Measurements from ENCODE around the gene CACNA2D2. TPM values are rescaled to one million over a fixed set of nuclear protein-coding genes. Genes with fewer than 3 reads are reported as not detected.

Gene CACNA2D2
- polyA plus RNA-seq, 1 of the 3 experiments (the other 2 are of a cell fraction): 1.1 TPM

DNA sequence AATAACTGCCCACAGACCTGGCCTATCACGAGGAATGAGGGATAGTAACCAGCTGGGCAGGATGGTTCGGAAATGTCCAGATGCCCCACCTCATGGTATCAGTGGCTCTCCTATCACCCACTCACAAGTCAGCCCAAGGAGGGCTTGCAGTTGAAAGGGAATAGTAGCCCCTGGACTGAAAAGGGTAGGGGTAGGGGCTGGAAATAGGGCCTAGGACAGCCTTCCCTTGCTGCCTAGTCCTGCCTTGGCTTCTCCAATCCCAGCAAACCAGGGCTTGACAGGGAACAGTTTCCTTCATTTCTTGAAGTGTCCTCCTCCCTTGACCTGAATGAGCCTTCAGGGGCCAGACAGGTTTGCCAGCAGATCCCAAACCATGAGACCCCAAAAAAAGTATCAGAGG lies 1.2 kb upstream of the CACNA2D2 start:
- CTCF ChIA-PET: interaction anchor here (1.1 to 3.9 kb wide), 6 partner anchors 9 to 69 kb away, joined by 4 to 20 read pairs (median 6); no protein-coding TSS in a partner anchor

DNA sequence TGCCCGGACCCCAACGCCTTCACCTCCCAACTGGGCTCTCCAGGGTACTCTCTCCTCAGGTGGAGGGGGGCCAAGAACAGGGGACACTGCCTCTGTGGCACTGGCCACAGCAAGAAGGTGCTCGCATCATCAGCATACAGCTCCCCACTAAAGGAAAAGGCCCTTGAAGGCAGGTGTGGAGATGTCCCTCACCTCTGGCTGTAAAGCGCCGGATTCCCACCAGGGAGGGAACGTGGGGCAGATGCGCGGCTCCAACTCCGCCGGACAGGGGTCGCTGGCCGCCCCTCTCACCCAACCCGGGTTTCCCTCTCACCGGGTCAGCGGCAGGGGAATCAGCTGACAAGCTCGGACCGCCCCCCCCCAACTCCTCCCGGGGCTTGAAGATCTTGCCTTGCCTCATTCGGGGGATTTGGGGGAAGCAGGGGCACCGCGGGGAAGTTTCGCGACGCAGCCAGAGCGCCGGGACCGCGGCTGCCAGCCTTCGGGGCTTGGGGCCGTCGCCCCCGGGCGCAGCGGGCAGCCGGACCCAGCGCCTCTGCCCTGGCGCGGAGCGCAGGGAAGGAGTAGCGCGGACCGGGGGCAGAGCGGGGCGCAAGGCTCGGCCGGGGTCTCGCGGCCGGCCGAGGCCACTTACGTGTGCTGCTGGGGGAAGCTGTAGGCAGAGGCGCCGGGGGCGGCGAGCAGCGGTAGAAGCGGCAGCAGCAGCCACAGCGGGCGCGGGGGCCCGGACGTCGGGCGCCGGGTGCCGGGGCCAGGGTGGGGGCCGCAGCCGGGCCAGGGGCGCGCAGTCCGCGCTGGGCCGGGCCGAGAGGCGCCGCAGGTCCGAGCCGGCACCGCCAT lies 630 bp downstream of the CACNA2D2 start:
- peak overlapping the region in 1 of 2 experiments; percentile 58; a peak in 2 of 4 replicates for H3K4me3 ChIP-seq (ENCODE audit: low read depth in 2 of 2, low read length in 1 of 2)
- 0 out of 2 replicates have a peak overlapping the region, but pooled peaks have one; percentile 41 for H2AFZ ChIP-seq (ENCODE audit: low read depth)
- ChIA-PET CTCF (interaction anchor here (0.7 to 4.1 kb wide), 24 partner anchors 9 to 155 kb away, joined by 3 to 40 read pairs (median 4); no protein-coding TSS in a partner anchor), POLR2A (interaction anchor here (0.7 to 1.6 kb wide), 4 partner anchors 10 to 69 kb away, joined by 3 to 5 read pairs (median 3); no protein-coding TSS in a partner anchor)
- H3K4me1 ChIP-seq (ENCODE audit: control insufficient read depth in 1 of 2, insufficient read depth in 2 of 2, low read depth in 1 of 2, low read length in 1 of 2): peaks cover 0 to 49% of the 10 kb centered on the region in 2 experiments; a peak in 1 of 4 replicates
- peak; percentile 82 for DNase-seq
- TF ChIP-seq MEF2A (IDR thresholded peaks at IDR 0.05; ENCODE audit: borderline replicate concordance, low read depth) (no peak), TEAD4 (IDR thresholded peaks at IDR 0.05; ENCODE audit: borderline replicate concordance, insufficient read depth) (no peak), FOXJ3 (CRISPR knock-in tag; IDR thresholded peaks at IDR 0.05) (no peak), RXRA (IDR thresholded peaks at IDR 0.05; ENCODE audit: borderline replicate concordance, low read depth) (no peak), MXI1 (IDR thresholded peaks at IDR 0.05; ENCODE audit: low read depth, low read length) (no peak; the same call in 1 of the 2 replicates), ELF1 (IDR thresholded peaks at IDR 0.05) (no peak), JUND (IDR thresholded peaks at IDR 0.05) (no peak), SMC3 (IDR thresholded peaks at IDR 0.05; ENCODE audit: low read depth, low read length) (no peak), FOSL2 (IDR thresholded peaks at IDR 0.05; ENCODE audit: borderline replicate concordance, low read depth) (no peak), MAX (IDR thresholded peaks at IDR 0.05; ENCODE audit: low read depth) (no peak), NRF1 (IDR thresholded peaks at IDR 0.05; ENCODE audit: low read depth, low read length) (no peak), TAF1 (IDR thresholded peaks at IDR 0.05; ENCODE audit: borderline replicate concordance, low read depth, low read length) (no peak)
- TF ChIP-seq, protein P1, sequence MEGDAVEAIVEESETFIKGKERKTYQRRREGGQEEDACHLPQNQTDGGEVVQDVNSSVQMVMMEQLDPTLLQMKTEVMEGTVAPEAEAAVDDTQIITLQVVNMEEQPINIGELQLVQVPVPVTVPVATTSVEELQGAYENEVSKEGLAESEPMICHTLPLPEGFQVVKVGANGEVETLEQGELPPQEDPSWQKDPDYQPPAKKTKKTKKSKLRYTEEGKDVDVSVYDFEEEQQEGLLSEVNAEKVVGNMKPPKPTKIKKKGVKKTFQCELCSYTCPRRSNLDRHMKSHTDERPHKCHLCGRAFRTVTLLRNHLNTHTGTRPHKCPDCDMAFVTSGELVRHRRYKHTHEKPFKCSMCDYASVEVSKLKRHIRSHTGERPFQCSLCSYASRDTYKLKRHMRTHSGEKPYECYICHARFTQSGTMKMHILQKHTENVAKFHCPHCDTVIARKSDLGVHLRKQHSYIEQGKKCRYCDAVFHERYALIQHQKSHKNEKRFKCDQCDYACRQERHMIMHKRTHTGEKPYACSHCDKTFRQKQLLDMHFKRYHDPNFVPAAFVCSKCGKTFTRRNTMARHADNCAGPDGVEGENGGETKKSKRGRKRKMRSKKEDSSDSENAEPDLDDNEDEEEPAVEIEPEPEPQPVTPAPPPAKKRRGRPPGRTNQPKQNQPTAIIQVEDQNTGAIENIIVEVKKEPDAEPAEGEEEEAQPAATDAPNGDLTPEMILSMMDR (IDR thresholded peaks at IDR 0.05): no peak
- TF ChIP-seq, protein P2, sequence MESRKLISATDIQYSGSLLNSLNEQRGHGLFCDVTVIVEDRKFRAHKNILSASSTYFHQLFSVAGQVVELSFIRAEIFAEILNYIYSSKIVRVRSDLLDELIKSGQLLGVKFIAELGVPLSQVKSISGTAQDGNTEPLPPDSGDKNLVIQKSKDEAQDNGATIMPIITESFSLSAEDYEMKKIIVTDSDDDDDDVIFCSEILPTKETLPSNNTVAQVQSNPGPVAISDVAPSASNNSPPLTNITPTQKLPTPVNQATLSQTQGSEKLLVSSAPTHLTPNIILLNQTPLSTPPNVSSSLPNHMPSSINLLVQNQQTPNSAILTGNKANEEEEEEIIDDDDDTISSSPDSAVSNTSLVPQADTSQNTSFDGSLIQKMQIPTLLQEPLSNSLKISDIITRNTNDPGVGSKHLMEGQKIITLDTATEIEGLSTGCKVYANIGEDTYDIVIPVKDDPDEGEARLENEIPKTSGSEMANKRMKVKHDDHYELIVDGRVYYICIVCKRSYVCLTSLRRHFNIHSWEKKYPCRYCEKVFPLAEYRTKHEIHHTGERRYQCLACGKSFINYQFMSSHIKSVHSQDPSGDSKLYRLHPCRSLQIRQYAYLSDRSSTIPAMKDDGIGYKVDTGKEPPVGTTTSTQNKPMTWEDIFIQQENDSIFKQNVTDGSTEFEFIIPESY (IDR thresholded peaks at IDR 0.05; ENCODE audit: borderline replicate concordance, low read depth): no peak
- no peaks in the 10 kb centered on the region for H3K79me2 ChIP-seq (ENCODE audit: insufficient read depth)
- no peaks in the 10 kb centered on the region for H3F3A ChIP-seq (replicated peaks; ENCODE audit: insufficient read depth)
- no peak overlapping the region for H3K9ac ChIP-seq
- no peaks in the 10 kb centered on the region for H4K20me1 ChIP-seq (ENCODE audit: insufficient read depth)
- peaks cover 18% of the 10 kb centered on the region; the same call in 1 of the 2 replicates for H3K27me3 ChIP-seq (ENCODE audit: insufficient read depth)
- no peaks in the 10 kb centered on the region for H3K9me2 ChIP-seq
- peak overlapping the region; percentile 74; the same call in 1 of the 2 replicates for H3K4me2 ChIP-seq
- no CpG with 5 or more reads among the region's 79 CpGs for WGBS (ENCODE audit: low lambda C conversion rate)
- peak overlapping the region in 1 of 2 experiments; percentile 65; a peak in 1 of 4 replicates for H3K27ac ChIP-seq (ENCODE audit: low read depth in 2 of 2, low read length in 1 of 2)
- no peaks in the 10 kb centered on the region for H3K9me3 ChIP-seq
- no peaks in the 10 kb centered on the region for H3K36me3 ChIP-seq (replicated peaks in 1 of 2; ENCODE audit: control insufficient read depth in 1 of 2, insufficient read depth in 2 of 2, low read length in 1 of 2)

More for the DNA sequence above, 1.2 kb upstream of the CACNA2D2 start:
- Histone ChIP-seq H3K4me2 (no peak overlapping the region), H3K4me3 (ENCODE audit: low read depth in 2 of 2, low read length in 1 of 2) (no peak overlapping the region), H4K20me1 (ENCODE audit: insufficient read depth) (no peaks in the 10 kb centered on the region), H3K4me1 (ENCODE audit: control insufficient read depth in 1 of 2, insufficient read depth in 2 of 2, low read depth in 1 of 2, low read length in 1 of 2) (peaks cover 0 to 31% of the 10 kb centered on the region in 2 experiments; a peak in 1 of 4 replicates), H2AFZ (ENCODE audit: low read depth) (no peak overlapping the region), H3K79me2 (ENCODE audit: insufficient read depth) (no peaks in the 10 kb centered on the region), H3F3A (replicated peaks; ENCODE audit: insufficient read depth) (no peaks in the 10 kb centered on the region), H3K9ac (no peak overlapping the region), H3K27ac (ENCODE audit: low read depth in 2 of 2, low read length in 1 of 2) (no peak overlapping the region), H3K36me3 (replicated peaks in 1 of 2; ENCODE audit: control insufficient read depth in 1 of 2, insufficient read depth in 2 of 2, low read length in 1 of 2) (no peaks in the 10 kb centered on the region), H3K27me3 (ENCODE audit: insufficient read depth) (peaks cover 24% of the 10 kb centered on the region; the same call in 1 of the 2 replicates), H3K9me3 (no peaks in the 10 kb centered on the region), H3K9me2 (no peaks in the 10 kb centered on the region)
- DNase-seq: no peak
- WGBS (ENCODE audit: low lambda C conversion rate): 69% methylated on average over 2 of the region's 2 CpGs
- TF ChIP-seq JUND (IDR thresholded peaks at IDR 0.05): no peak
- TF ChIP-seq EZH2phosphoT487 (IDR thresholded peaks at IDR 0.05; ENCODE audit: borderline replicate concordance, low read depth): no peak
- TF ChIP-seq ELF1 (IDR thresholded peaks at IDR 0.05): no peak
- no peak for TF ChIP-seq CHD2 (IDR thresholded peaks at IDR 0.05; ENCODE audit: low read length, partially characterized antibody)
- TF ChIP-seq USF1 (IDR thresholded peaks at IDR 0.05; ENCODE audit: borderline replicate concordance, low read depth): no peak
- no peak for TF ChIP-seq YY1 (IDR thresholded peaks at IDR 0.05; ENCODE audit: low read depth)
- no peak for TF ChIP-seq USF2 (IDR thresholded peaks at IDR 0.05; ENCODE audit: borderline replicate concordance, low read depth, low read length)
- TF ChIP-seq RCOR1 (IDR thresholded peaks at IDR 0.05; ENCODE audit: low read length): no peak
- POLR2A ChIA-PET: no interaction called here

Measured in SK-N-SH (cell line).